ENCODE data around the gene EFHC1. TPM values are rescaled to one million over a fixed set of nuclear protein-coding genes. Genes with fewer than 3 reads are reported as not detected.

EFHC1 gene
- total RNA-seq, 1 experiment from 2014 or later = 35.3 TPM

DNA sequence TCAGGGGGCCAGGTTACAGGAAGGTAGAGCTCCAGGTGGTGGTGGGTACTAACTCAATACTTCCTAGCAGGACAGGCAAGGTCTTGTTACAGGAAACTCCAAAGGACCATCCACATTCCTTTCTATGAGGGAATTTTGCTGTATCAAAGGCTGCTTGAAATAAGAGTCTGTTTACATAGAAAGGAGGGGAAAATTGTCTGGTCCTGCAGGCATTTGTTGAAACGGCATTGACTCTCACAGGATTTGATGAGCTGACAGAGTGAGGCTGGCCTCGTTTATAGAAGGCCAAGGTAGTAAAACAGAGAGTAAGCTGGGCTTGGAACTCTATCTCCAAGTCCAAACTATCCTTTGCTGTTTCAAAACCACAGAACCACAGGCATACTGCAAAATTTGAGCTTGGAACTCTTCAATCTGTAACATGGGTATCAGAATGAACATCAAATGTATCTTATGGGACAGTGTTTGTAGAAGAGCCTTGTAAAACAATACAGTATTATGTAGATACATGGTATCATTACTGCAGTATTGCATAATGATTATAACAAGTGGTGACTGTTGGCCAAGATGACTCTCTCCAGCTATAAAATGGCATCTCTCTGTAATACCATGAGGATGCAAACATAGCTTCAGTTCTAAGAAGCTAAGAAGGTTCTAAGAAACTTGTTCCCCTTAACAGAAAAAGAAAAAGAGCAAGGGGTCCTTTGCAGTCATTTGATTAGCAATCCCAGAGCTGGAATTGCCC is 95.2 kb downstream of the EFHC1 start:
- DNase-seq (ENCODE audit: extremely low read depth, low read depth) = no peak

DNA sequence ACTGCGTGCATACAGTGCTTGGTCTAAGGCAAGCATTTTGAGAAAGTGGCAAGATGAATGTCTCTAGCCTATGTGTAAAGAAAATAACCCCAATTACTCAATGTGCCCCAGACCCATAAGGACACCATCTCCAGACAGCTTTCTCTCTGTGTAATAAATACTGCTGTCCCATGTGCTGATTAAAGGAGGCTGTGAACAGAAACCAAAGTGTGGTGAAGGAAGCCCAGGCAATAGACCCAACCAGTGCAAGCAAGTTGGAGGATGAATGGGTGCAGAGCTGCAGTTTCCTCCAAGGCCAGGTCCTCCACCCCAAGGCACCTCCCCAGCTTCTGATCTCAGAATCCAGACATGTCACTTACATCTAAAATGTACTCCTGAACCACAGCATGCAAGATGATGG is 96.1 kb downstream of the EFHC1 start:
- DNase-seq (ENCODE audit: extremely low read depth, low read depth) = no peak

DNA sequence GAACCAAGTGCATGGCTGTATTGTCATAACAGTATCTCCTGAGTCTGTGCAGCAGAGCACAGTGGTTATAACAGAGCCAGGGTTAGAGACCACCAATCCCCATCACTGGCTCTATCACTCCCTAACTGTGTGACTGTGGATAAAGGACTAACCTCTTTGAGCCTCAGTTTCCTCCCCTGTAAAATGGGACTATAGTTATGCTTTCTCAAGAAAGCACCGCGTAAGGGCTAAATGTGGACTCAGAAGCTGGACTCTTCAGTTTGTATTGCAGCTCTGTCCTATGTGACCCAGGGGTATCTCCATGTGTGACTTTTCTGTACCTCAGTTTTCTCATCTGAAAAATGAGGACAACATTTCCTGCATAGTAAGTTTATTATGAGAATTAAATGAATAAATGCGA is 96.8 kb downstream of the EFHC1 start:
- no peak for DNase-seq (ENCODE audit: extremely low read depth, low read depth)

DNA sequence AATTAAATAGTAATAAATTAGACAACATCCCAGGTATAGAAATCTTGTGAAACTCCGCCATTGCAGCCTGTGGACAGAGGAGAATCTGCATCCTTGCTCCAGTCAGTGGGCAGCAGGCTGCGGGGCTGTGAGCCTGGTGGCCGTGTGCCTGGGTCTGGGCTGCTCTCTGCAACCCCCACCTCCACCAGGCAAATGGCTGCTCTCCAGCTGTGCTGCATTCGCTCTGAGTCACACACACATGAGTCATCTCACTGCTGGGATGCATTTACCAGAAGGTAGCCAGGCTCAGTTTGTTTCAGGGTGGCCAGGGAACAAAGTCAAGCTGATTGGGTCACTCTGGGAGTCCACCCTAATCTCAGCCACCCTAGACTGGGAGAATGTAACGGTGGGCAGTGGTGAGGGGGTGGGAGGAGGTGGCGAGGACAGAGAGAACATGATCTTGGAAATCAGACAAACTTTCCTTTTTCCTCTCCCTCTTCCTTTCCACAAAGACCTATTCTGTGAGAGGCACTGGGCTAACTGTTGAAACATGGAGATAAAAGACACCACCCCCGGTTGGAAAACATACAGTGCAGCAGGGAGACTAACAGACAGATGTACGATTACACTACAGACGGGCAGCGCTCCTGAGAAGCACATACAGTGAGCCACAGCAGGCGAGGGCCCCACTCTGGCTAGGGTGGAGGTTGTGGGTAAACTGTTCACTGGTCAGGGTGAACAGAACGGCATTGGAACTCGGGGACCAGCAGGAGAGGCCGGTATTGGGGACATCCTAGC is 97.5 kb downstream of the EFHC1 start:
- peak; percentile 72 for DNase-seq (ENCODE audit: extremely low read depth, low read depth)

DNA sequence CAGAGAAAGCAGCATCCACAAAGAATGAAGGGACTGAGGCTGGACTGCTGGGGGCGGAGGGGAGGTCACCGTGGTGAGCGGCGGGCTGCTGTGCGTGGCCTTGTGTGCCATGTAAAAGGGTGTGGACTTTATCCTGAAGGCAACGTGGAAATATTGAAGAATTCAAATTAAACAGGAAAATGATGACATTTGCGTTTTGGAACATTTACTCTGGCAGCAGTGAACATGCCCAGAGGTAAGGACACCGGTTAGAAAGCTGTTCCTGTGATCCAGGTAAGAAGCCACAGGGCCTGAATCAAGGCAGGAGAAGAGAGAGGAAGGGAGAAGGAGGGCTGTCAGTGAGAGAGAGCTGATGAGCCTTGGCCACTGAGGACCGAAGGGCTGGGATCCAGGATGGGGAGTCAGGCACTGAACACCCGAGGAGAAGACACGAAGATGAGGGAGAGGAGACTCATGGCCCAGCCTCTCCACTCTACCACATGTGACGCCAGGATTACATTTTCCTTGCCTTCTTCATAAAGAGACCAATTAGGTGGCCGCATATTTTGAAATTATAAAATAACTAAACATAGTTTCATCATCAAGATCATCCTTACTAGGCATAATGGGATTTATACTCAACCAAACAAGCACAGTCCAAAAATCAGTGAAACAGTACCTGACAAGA is 98.3 kb downstream of the EFHC1 start:
- no peak for DNase-seq (ENCODE audit: extremely low read depth, low read depth)

DNA sequence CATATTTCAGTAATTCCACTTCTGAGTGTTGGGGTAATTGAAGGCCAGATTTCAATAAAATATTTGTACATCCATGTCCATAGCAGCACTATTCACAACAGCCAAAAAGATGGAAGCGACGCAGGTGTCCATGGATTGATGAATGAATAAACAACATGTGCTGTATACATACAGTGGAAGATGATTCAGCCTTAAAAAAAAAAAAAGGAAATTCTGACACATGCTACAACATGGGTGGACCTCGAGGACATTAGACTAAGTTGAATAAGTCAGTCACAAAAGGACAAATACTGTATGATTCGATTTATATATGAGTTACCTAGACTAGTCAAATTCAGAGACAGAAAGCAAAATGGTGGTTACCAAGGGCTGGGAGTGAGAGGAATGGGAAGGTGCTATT is 99.5 kb downstream of the EFHC1 start:
- DNase-seq (ENCODE audit: extremely low read depth, low read depth) = no peak

DNA sequence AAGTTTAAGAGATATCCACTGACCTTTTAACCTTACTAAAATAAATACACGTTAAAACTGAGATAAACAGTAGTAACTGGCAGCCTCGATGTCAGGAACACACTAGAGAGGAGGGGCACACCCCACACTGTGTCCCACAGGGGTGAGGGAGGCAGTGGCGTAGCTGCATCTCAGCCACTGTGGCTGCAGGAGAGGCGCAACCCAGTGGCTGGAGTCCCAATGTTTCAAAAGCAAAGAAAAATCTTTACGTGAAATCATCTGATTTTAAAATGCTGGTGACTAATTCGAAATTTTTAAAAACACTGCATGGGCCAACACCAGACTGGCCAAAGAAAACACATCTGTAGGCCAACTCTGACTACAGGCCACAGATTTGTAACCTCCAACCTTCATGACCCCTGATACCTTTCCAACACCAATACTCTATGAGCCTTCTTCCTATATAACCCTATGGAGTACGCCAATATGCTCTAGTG is 102.0 kb downstream of the EFHC1 start:
- DNase-seq (ENCODE audit: extremely low read depth, low read depth) = no peak

DNA sequence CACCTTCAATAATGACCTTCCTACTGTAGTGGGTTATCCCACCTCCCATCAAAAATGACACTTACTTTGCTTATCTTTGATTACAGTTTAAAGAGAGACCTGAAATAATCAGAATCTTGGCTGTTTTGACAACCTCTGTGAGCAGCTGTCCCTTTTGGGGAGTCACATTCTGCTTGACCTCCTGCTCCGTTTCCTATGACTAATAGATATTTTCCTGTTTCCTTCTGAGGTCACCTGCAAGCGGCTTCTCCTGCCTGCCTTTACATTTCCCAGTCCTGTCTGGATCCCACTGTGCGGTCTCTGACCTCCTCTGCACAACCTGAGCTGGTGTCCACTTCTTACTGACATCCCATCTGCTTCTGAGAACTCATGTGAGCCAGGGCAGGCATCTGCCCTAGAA is 102.5 kb downstream of the EFHC1 start:
- no peak for DNase-seq (ENCODE audit: extremely low read depth, low read depth)

DNA sequence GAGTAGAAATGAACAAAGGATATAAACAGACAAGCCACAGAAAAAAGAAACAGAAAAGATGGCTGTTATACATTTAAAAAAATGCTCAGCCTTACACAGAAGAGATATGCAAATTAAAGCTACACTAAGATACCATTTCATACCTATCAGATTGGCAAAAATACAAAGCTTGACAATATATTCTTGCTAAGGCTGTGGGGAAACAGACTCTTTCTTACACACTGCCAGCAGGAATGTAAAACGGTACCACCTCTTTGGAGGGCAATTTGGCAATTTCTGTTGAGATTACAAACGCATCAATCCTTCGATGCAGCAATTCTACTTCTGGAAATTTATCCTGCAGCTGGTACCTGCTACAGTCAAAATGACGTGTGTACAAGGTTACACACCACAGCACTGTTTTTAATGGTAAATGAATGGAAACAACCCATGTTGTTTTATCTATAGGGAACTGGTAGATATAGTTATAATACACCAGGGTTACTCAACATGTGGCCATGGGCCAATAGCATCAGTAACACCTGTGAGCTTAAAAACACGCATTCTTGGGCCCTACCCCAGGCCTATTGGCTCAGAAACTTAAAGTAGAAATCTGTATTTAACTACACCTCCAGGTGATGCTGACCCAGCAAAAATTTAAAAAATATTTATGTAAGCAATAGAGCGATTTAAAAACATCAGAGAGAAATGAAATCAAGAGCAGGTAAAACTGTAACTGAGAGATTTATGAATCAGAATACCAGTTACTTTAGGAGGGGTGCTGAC is 103.4 kb downstream of the EFHC1 start:
- DNase-seq (ENCODE audit: extremely low read depth, low read depth) = no peak

DNA sequence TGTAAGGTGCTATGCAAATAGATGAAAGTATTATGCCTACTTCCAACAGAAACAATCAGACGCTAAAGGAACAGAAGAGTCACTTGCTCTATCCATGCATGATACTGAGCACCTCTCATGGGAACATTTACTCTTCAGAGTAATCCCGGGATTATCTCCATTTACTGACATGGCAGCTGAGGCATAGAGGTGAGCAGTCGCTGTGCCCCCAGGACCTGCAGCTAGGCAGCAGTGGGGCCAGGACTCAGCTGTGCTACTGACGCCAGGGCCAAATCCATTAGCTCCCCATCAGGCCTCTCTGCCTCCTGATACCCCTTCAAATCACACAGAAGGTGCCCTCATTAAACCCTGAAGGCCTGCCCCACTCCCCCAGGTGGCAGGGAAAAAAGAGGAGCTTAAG is 104.8 kb downstream of the EFHC1 start:
- DNase-seq (ENCODE audit: extremely low read depth, low read depth) = no peak

DNA sequence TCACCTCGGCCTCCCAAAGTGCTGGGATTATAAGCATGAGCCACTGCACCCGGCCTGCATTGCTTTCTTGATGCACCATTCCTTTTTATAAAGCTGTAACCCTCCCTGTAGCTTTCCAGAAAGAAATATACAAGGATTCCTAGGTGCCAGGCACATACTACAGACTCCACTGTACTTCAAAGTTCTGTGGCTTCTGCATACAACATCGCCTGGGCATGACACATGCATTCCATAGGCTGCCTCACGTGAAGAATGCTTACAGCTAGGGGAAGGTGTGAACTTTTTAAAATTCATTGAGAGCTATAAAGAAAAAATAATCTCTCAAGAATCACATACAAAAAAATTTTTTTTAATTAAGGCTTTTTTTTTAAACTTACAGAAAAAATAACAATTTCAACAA is 106.5 kb downstream of the EFHC1 start:
- no peak for DNase-seq (ENCODE audit: extremely low read depth, low read depth)

DNA sequence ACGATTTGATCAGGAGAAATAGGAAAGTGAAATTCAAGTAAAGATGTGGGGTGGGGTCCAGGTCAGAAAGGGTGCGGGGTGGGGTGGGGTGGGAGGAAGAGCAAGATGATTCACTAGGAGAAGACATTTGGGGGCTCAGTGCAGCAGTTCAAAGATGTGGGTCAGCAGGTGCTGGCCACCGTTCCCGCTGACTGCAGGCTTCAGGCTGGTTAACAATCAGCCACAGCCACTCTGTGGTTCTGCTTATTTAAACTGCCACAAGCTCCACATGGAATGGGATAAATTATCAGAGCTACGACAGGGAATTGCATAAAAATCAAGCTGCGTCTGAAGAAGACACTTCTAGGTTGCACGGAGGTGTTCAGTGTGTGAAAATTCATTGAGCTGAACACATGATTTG is 107.3 kb downstream of the EFHC1 start:
- no peak for DNase-seq (ENCODE audit: extremely low read depth, low read depth)

DNA sequence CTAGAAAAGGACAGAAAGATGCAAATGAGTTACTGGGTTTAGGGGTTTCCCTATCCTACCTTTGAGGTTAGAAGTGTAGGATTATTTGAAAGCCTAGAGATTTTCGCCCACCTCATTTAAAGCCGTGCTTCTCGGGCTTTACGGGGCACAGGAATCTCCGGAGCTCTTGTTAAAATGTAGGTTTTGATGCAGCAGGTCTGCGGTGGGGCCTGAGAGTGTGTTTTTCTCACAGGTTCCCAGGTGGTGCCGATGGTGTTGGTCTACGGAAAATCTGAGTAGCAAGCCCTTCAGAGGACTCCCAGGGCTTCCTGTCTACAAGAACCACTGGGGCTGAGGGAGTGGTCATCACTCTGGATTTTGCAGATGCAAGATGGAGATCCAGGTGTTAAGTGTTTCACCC is 109.2 kb downstream of the EFHC1 start:
- no peak for DNase-seq (ENCODE audit: extremely low read depth, low read depth)

DNA sequence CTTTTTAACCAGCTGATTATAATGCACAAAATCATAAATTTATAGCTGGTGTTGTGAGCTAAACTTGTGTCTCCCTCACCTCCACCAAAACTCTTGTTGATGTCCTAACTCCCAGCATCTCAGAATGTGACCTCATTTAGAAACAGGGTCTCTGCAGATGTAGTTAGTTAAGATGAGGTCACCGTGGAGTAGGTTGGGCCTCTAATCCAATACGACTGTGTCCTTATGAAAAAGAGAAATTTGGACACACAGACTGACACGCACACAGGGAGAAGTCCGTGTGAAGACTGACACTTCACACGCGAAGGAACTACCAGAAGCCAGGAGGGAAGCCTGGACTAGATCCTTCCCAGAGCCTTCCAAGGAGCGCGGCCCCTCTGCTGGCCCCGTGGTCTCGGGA is 110.2 kb downstream of the EFHC1 start:
- no peak for DNase-seq (ENCODE audit: extremely low read depth, low read depth)

DNA sequence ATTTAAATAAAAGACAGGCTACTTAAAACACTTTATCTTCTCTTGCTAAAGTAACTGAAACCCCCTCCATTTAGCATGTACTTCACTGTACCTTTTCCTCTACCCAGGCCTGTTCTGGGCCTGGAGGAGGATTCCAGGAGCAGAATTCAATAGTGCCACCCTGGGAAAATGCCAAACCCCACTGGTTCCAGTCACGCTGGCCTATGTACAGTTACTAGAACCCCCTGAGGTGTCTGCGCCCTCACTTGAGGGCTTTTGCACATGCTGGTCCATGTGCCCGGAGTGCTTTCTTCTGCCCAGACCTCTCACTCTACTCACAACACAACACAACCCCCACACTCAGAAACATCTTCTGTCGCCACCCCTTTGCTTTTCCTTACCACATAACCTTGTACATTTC is 111.3 kb downstream of the EFHC1 start:
- no peak for DNase-seq (ENCODE audit: extremely low read depth, low read depth)

DNA sequence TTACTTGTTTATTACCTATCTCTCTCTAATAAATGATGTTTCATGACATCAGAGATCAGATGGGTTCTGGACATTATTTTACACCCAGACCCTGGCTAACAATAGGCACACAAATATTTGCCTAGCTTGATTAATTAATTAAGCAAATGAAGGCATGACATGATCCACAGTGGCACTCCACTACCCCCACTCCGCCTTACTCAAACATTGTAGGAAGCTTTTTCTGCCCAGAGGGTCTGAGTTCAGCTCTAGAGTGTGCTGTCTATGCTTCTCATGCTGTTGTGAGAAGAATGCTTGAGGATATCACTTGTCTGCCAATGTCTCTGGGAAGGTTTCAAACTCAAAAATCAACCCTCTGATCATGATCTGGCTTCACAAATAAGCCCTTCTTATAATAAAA is 111.7 kb downstream of the EFHC1 start:
- no peak for DNase-seq (ENCODE audit: extremely low read depth, low read depth)

DNA sequence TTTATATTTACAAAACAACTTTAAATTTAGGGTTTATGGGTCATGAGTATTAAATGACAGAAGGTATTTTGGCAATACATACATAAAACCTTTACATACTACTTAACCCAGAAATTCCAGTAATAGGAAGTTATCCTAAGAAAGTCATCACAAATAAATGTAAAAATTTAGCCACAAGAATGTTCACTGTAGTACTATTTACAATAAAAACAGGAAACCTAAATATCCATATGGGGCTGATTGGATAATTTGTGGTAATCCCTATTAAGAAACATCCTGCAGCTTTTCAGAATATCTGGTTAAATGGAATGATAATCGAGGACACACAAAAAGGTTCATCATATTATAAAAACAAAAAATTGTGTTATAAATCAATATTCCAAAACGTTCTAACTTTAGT is 112.3 kb downstream of the EFHC1 start:
- no peak for DNase-seq (ENCODE audit: extremely low read depth, low read depth)

DNA sequence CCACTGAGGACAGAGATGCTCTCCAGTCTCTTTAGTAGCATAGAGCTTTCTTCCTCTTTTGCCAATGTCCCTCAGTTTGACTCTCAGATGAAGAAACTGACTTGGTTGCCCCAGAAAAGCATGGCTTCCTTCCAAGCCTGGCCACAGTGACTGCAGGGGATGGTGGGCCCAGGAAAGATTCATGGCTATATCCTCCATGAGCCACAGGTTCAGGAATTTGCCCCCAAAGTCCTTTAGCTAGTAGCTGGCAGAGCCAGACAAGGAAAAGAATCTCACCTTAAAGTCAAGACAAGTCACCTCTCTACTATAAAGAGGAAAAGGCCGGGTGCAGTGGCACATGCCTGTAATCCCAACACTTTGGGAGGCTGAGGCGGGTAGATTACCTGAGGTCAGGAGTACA is 113.3 kb downstream of the EFHC1 start:
- no peak for DNase-seq (ENCODE audit: extremely low read depth, low read depth)

DNA sequence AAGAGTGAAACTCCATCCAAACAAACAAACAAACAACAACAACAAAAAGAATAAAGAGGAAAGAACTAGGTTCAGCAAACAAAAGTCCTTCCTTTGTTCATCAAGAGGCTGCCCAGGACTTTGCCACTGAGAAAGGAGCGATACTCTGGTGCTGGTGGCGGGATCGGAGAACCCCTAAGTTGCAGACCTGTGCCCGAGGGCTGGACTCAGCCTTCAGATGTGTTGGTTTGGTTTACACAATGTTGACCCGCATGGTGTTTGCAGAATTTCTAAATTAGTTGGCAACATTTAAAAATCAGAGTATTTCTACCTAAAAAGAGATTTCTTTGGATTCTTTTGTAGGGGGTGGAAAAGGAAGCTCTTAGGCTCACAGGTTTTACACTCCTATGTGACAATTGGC is 114.2 kb downstream of the EFHC1 start:
- no peak for DNase-seq (ENCODE audit: extremely low read depth, low read depth)

DNA sequence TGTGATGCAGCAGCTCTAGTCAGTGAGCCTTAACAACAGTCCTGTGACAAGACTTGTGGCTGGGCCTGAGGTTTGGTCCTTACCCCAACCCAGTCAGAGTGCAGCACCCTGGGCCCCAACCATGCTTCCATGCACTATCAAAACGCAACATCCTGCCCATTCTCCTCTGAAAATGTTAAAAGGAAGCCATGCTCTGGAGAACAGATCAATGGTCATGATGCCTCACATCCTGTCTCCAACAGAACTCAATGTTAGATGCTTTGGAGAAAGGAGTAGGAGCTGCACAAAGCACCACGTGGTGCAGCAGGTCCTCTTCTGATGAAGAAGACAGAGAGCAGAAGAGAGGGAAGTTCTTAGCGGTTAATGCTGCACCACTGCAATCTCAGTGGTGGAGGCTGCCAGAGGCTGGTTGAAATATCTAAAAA is 114.8 kb downstream of the EFHC1 start:
- DNase-seq (ENCODE audit: extremely low read depth, low read depth) = no peak
